GM23338 (cell line): ENCODE measurements around the gene COTL1. TPM values are rescaled to one million over a fixed set of nuclear protein-coding genes. Genes with fewer than 3 reads are reported as not detected.

Experiments
- ATAC-seq: fragments of 200-7000 bp; cut with Tn5 transposase; 3 replicates; pipeline ENCODE4 v1.9.1; 2020
- DNase-seq: peaks from one replicate; pipeline ENCODE4 v3.0.0-alpha.2; 2015; ENCODE audit warnings: low spot score
- H2AFZ ChIP-seq: fragments of 200-600 bp; sonication (generic); 2 replicates; pipeline ENCODE4 v1.8.0; 2016; ENCODE audit warnings: antibody characterized with exemption, mild to moderate bottlenecking, moderate library complexity
- H3F3A ChIP-seq: fragments of 200-600 bp; sonication (generic); replicated peaks from 2 replicates; pipeline ENCODE4 v1.8.0; 2017; ENCODE audit warnings: antibody characterized with exemption, mixed run types, low read depth
- H3K27ac ChIP-seq: fragments of 200-600 bp; sonication (generic); 2 replicates; pipeline ENCODE4 v1.6.1; 2016; ENCODE audit warnings: low read depth
- H3K27me3 ChIP-seq: fragments of 200-600 bp; sonication (generic); 2 replicates; pipeline ENCODE4 v1.8.0; 2016; ENCODE audit warnings: mild to moderate bottlenecking, mixed run types, moderate library complexity; ENCODE audit not compliant: insufficient read depth
- H3K36me3 ChIP-seq: fragments of 200-600 bp; sonication (generic); 2 replicates; pipeline ENCODE4 v1.8.0; 2016; ENCODE audit warnings: mild to moderate bottlenecking; ENCODE audit not compliant: insufficient read depth
- H3K4me1 ChIP-seq: fragments of 200-600 bp; sonication (generic); 2 replicates; pipeline ENCODE4 v1.8.0; 2016; ENCODE audit warnings: mild to moderate bottlenecking, moderate library complexity; ENCODE audit not compliant: insufficient read depth
- H3K4me2 ChIP-seq: fragments of 200-600 bp; sonication (generic); 2 replicates; pipeline ENCODE4 v1.7.1; 2017; ENCODE audit warnings: mixed run types
- H3K4me3 ChIP-seq: fragments of 200-600 bp; sonication (generic); 2 replicates; pipeline ENCODE4 v1.6.1; 2016; ENCODE audit warnings: mixed run types
- H3K79me2 ChIP-seq: fragments of 200-600 bp; sonication (generic); replicated peaks from 2 replicates; pipeline ENCODE4 v1.8.0; 2017; ENCODE audit warnings: mild to moderate bottlenecking; ENCODE audit not compliant: insufficient read depth
- H3K9me2 ChIP-seq: fragments of 200-600 bp; sonication (generic); 2 replicates; pipeline ENCODE4 v1.8.0; 2017; ENCODE audit not compliant: insufficient read depth
- H4K20me1 ChIP-seq: fragments of 200-600 bp; sonication (generic); replicated peaks from 2 replicates; pipeline ENCODE4 v1.8.0; 2017; ENCODE audit warnings: mild to moderate bottlenecking; ENCODE audit not compliant: insufficient read depth
- H3K27ac Mint-ChIP-seq: 2 replicates; pipeline ENCODE4 v1.8.0; 2020; ENCODE audit warnings: inconsistent platforms, mild to moderate bottlenecking, moderate library complexity, mixed read lengths
- H3K27me3 Mint-ChIP-seq: 3 replicates; pipeline ENCODE4 v1.8.0; 2022; ENCODE audit warnings: low read depth, mild to moderate bottlenecking, moderate library complexity, mixed read lengths, inconsistent platforms; ENCODE audit not compliant: insufficient read depth, poor library complexity
- H3K36me3 Mint-ChIP-seq: 3 replicates; pipeline ENCODE4 v1.8.0; 2021; ENCODE audit warnings: low read depth, mild to moderate bottlenecking, inconsistent platforms, moderate library complexity, mixed read lengths
- H3K4me1 Mint-ChIP-seq: 3 replicates; pipeline ENCODE4 v1.8.0; 2020; ENCODE audit warnings: mild to moderate bottlenecking, inconsistent platforms, mixed read lengths
- H3K4me3 Mint-ChIP-seq: 3 replicates; pipeline ENCODE4 v1.8.0; 2021; ENCODE audit warnings: moderate library complexity, mild to moderate bottlenecking, inconsistent platforms, mixed read lengths
- H3K9me3 Mint-ChIP-seq: 3 replicates; pipeline ENCODE4 v1.8.0; 2020; ENCODE audit warnings: moderate library complexity, mild to moderate bottlenecking, inconsistent platforms, mixed read lengths
- CREB1 ChIP-seq: fragments of 250-450 bp; sonication (Bioruptor Pico); IDR thresholded peaks from 2 replicates; pipeline ENCODE4 v1.5.0; 2020; ENCODE audit warnings: low read depth, mild to moderate bottlenecking, moderate library complexity
- CTCF ChIP-seq, 2 experiments: fragments of 200-600 bp in 1 of 2; sonication (generic) in 1 of 2; conservative IDR thresholded peaks; 2 replicates each; pipeline versions ENCODE4 v1.5.1 to v1.6.1; 2016 to 2017; ENCODE audit warnings: antibody characterized with exemption in 2 of 2, low read depth in 2 of 2, mild to moderate bottlenecking in 2 of 2, moderate library complexity in 1 of 2
- ETS1 ChIP-seq: IDR thresholded peaks from 2 replicates; pipeline ENCODE4 v1.6.1; 2016; ENCODE audit warnings: antibody characterized with exemption
- EZH2 ChIP-seq: fragments of 200-600 bp; sonication (generic); IDR thresholded peaks from one replicate; pipeline ENCODE4 v1.8.0; 2017; ENCODE audit warnings: antibody characterized with exemption, mild to moderate bottlenecking, low read depth; ENCODE audit not compliant: unreplicated experiment
- EZH2phosphoT487 ChIP-seq: fragments of 200-600 bp; sonication (generic); IDR thresholded peaks from one replicate; pipeline ENCODE4 v1.8.1; 2018; ENCODE audit warnings: antibody characterized with exemption; ENCODE audit not compliant: unreplicated experiment
- JUNB ChIP-seq: IDR thresholded peaks from one replicate; pipeline ENCODE4 v1.6.1; 2016; ENCODE audit warnings: antibody characterized with exemption; ENCODE audit not compliant: unreplicated experiment
- NANOG ChIP-seq: IDR thresholded peaks from 2 replicates; pipeline ENCODE4 v1.6.1; 2016; ENCODE audit warnings: antibody characterized with exemption, borderline replicate concordance
- POLR2AphosphoS5 ChIP-seq: IDR thresholded peaks from 2 replicates; pipeline ENCODE4 v1.6.1; 2016; ENCODE audit warnings: antibody characterized with exemption, low read depth
- REST ChIP-seq: IDR thresholded peaks from one replicate; pipeline ENCODE4 v1.6.1; 2018; ENCODE audit warnings: antibody characterized with exemption; ENCODE audit not compliant: unreplicated experiment
- STAT1 ChIP-seq: IDR thresholded peaks from one replicate; pipeline ENCODE4 v1.6.1; 2016; ENCODE audit warnings: antibody characterized with exemption; ENCODE audit not compliant: unreplicated experiment
- ZNF114 ChIP-seq: fragments of 250-450 bp; sonication (Bioruptor Pico); IDR thresholded peaks from 2 replicates; pipeline ENCODE4 v1.5.0; 2020; ENCODE audit warnings: mild to moderate bottlenecking, moderate library complexity
- ZNF331 ChIP-seq: fragments of 250-450 bp; sonication (Bioruptor Pico); IDR thresholded peaks from 2 replicates; pipeline ENCODE4 v1.5.0; 2020; ENCODE audit warnings: low read depth, mild to moderate bottlenecking, moderate library complexity
- ZNF462 ChIP-seq: fragments of 250-450 bp; sonication (Bioruptor Pico); IDR thresholded peaks from 2 replicates; pipeline ENCODE4 v1.5.0; 2020; ENCODE audit warnings: mild to moderate bottlenecking, moderate library complexity
- polyA plus RNA-seq: library from polyadenylated mRNA; unstranded; fragments of >200 nt; fragmentation: Nextera tagmentation; extraction: Ambion mirVana; gene quantifications from 2 replicates; pipeline ENCODE4 v1.2.1, GENCODE V29; 2016
- total RNA-seq: library from RNA; depleted of rRNA; stranded (reverse); fragments of >200 nt; shearing (Covaris generic); gene quantifications from 2 replicates; pipeline ENCODE4 v1.2.3, GENCODE V29; 2014

COTL1 gene
- total and polyA plus RNA-seq, 2 experiments from 2014 or later, result 117 to 166 TPM

- TF ChIP-seq EZH2phosphoT487, result no peak
- TF ChIP-seq POLR2AphosphoS5, result no peak
Measured at GRCh38 chr16:84609563-84610177, 8.2 kb downstream of the COTL1 start (continued).

- H3K36me3 Mint-ChIP-seq, result peaks cover 34% of the 10 kb centered on the region
- H3K27me3 Mint-ChIP-seq, result peaks cover 2% of the 10 kb centered on the region
- no peak for ATAC-seq
- no peaks in the 10 kb centered on the region for H3K36me3 ChIP-seq
- no peak overlapping the region for H3K4me2 ChIP-seq
- no peaks in the 10 kb centered on the region for H3K9me2 ChIP-seq
- no peak overlapping the region for H3K4me3 ChIP-seq
- H3K79me2 ChIP-seq, result peaks cover 91% of the 10 kb centered on the region
- H3K4me3 Mint-ChIP-seq, result no peak overlapping the region
- peaks cover 18% of the 10 kb centered on the region for H3K4me1 Mint-ChIP-seq
- no peak overlapping the region for H3K27ac Mint-ChIP-seq
- no peak for DNase-seq
- peaks cover 3% of the 10 kb centered on the region; the same call in 2 of the 3 replicates for H3K9me3 Mint-ChIP-seq
- H2AFZ ChIP-seq, result no peak overlapping the region
- no peak for TF ChIP-seq JUNB
- no peak for TF ChIP-seq ETS1
- TF ChIP-seq EZH2, result no peak
- TF ChIP-seq NANOG, result no peak
- no peak for TF ChIP-seq ZNF331
- no peak for TF ChIP-seq CTCF (conservative IDR thresholded peaks at IDR 0.05; ENCODE audit: low read depth in 2 of 2)
- TF ChIP-seq EZH2phosphoT487, result no peak
- no peak for TF ChIP-seq REST
- TF ChIP-seq STAT1, result no peak
- TF ChIP-seq ZNF462 (CRISPR knock-in tag), result no peak
- no peak for TF ChIP-seq ZNF114 (CRISPR knock-in tag)
- no peak for TF ChIP-seq CREB1 (CRISPR knock-in tag)
- TF ChIP-seq POLR2AphosphoS5, result no peak
- no peak overlapping the region for H3K27ac ChIP-seq
- no peaks in the 10 kb centered on the region for H3K27me3 ChIP-seq
- 0 out of 2 replicates have a peak, but pooled peaks cover 6% of the 10 kb centered on the region for H3F3A ChIP-seq
- H4K20me1 ChIP-seq, result peaks cover 30% of the 10 kb centered on the region
- peaks cover 13% of the 10 kb centered on the region for H3K4me1 ChIP-seq
Measured at GRCh38 chr16:84608282-84608681, 9.6 kb downstream of the COTL1 start.
